Measurements from ENCODE around the gene OR5H15.

OR5H15 gene

GRCh38 chr3:98199020-98199419, 32.5 kb downstream of the OR5H15 start:
- Histone ChIP-seq H3K4me3 (ENCODE audit: low read depth, low read length) (no peak overlapping the region), H2AFZ (no peak overlapping the region), H3K4me1 (no peaks in the 10 kb centered on the region), H3K36me3 (ENCODE audit: control insufficient read depth, insufficient read depth, low read length) (no peaks in the 10 kb centered on the region), H3K4me2 (ENCODE audit: low read length) (no peak overlapping the region), H3K79me2 (no peaks in the 10 kb centered on the region), H3K9me3 (ENCODE audit: control insufficient read depth, low read length) (no peaks in the 10 kb centered on the region), H3K27me3 (ENCODE audit: control insufficient read depth, insufficient read depth, low read length) (no peaks in the 10 kb centered on the region), H3K9ac (no peak overlapping the region), H3K27ac (no peak overlapping the region)
- no peak for TF ChIP-seq CTCF (IDR thresholded peaks at IDR 0.05)

DNA sequence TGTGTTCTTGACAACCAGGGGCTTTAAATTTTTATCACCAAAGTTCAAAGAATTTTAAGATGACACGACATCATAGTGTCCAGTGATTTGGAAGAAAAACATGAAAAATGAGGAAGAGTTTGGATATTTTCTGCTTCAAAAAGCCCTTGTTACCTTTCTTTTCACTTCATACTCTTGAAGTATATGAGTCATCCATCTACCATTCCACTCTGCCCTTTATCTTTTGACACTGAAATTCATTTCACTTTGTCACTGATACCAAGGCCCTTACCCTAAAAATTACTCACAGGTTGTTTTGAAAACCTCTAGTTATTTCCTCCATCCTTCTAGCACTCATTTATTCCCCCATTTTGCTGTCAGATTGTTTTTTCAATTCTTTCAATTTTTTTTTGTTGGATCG, 42.7 kb downstream of the OR5H15 start:
- H3K27me3 ChIP-seq (ENCODE audit: control insufficient read depth, insufficient read depth, low read length) = no peaks in the 10 kb centered on the region
- H3K4me1 ChIP-seq = no peaks in the 10 kb centered on the region
- no peaks in the 10 kb centered on the region for H3K9me3 ChIP-seq (ENCODE audit: control insufficient read depth, low read length)
- H2AFZ ChIP-seq = no peak overlapping the region
- no peak overlapping the region for H3K4me3 ChIP-seq (ENCODE audit: low read depth, low read length)
- no peak overlapping the region for H3K4me2 ChIP-seq (ENCODE audit: low read length)
- H3K36me3 ChIP-seq (ENCODE audit: control insufficient read depth, insufficient read depth, low read length) = no peaks in the 10 kb centered on the region
- no peak for TF ChIP-seq CTCF (IDR thresholded peaks at IDR 0.05)
- H3K27ac ChIP-seq = no peak overlapping the region
- no peaks in the 10 kb centered on the region for H3K79me2 ChIP-seq
- no peak overlapping the region for H3K9ac ChIP-seq

- Histone ChIP-seq H3K27me3 (ENCODE audit: control insufficient read depth, insufficient read depth, low read length) (no peaks in the 10 kb centered on the region), H3K36me3 (ENCODE audit: control insufficient read depth, insufficient read depth, low read length) (no peaks in the 10 kb centered on the region), H3K4me3 (ENCODE audit: low read depth, low read length) (no peak overlapping the region), H3K79me2 (no peaks in the 10 kb centered on the region), H3K9ac (no peak overlapping the region), H2AFZ (no peak overlapping the region), H3K27ac (no peak overlapping the region), H3K4me2 (ENCODE audit: low read length) (no peak overlapping the region), H3K4me1 (no peaks in the 10 kb centered on the region), H3K9me3 (ENCODE audit: control insufficient read depth, low read length) (no peaks in the 10 kb centered on the region)
- TF ChIP-seq CTCF (IDR thresholded peaks at IDR 0.05) = no peak
These were observed 46.8 kb downstream of the OR5H15 start for GRCh38 chr3:98213276-98213675.

- Histone ChIP-seq H3K9me3 (ENCODE audit: control insufficient read depth, low read length) (no peaks in the 10 kb centered on the region), H3K4me2 (ENCODE audit: low read length) (no peak overlapping the region), H3K27me3 (ENCODE audit: control insufficient read depth, insufficient read depth, low read length) (no peaks in the 10 kb centered on the region), H3K4me1 (no peaks in the 10 kb centered on the region), H3K4me3 (ENCODE audit: low read depth, low read length) (no peak overlapping the region), H2AFZ (no peak overlapping the region), H3K27ac (no peak overlapping the region), H3K36me3 (ENCODE audit: control insufficient read depth, insufficient read depth, low read length) (no peaks in the 10 kb centered on the region), H3K9ac (no peak overlapping the region), H3K79me2 (no peaks in the 10 kb centered on the region)
- no peak for TF ChIP-seq CTCF (IDR thresholded peaks at IDR 0.05)
These were observed 48.6 kb downstream of the OR5H15 start for GRCh38 chr3:98215051-98215450.

All from parathyroid adenoma (tissue), 2 donors.